OCI-LY7 (cell line): ENCODE measurements around the gene OR5AS1.

Source experiments
- EZH2phosphoT487 ChIP-seq: fragments of 200-600 bp; sonication (generic); IDR thresholded peaks from 2 replicates; pipeline ENCODE4 v1.6.1; 2018; ENCODE audit warnings: low read depth, borderline replicate concordance, mild to moderate bottlenecking, mixed run types, antibody characterized with exemption, low read length, moderate library complexity, mixed read lengths
- TF ChIP-seq, protein P1 (sequence below): fragments of 200-600 bp; sonication (generic); conservative IDR thresholded peaks from 2 replicates; pipeline ENCODE4 v1.5.1; 2014; ENCODE audit warnings: mild to moderate bottlenecking, antibody characterized with exemption, low read length, moderate library complexity, mixed read lengths

- TF ChIP-seq, protein P1, sequence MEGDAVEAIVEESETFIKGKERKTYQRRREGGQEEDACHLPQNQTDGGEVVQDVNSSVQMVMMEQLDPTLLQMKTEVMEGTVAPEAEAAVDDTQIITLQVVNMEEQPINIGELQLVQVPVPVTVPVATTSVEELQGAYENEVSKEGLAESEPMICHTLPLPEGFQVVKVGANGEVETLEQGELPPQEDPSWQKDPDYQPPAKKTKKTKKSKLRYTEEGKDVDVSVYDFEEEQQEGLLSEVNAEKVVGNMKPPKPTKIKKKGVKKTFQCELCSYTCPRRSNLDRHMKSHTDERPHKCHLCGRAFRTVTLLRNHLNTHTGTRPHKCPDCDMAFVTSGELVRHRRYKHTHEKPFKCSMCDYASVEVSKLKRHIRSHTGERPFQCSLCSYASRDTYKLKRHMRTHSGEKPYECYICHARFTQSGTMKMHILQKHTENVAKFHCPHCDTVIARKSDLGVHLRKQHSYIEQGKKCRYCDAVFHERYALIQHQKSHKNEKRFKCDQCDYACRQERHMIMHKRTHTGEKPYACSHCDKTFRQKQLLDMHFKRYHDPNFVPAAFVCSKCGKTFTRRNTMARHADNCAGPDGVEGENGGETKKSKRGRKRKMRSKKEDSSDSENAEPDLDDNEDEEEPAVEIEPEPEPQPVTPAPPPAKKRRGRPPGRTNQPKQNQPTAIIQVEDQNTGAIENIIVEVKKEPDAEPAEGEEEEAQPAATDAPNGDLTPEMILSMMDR = no peak
- TF ChIP-seq EZH2phosphoT487 = no peak
Observed at GRCh38 chr11:56049487-56049886, 22.0 kb downstream of the OR5AS1 start.
